ENCODE results near the gene COL19A1.

The COL19A1 gene

DNA sequence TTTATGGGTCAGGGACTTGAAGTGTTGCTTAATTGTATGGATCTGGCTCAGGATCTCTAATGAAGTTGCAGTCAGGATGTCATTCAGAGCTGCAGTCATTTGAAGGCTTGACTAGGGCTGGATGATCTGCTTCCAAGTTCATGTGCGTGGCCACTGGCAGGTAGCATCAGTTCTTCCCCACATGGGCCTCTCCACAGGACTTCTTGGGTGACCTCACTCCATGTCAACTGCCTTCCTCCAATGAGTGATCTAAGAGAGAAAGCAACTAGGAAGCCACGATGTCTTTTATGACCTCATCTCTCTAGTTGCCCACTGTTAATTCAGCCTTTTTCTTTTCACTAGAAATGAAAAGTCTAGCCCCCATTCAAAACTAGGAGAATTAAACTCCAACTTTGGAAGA is 332.4 kb downstream of the COL19A1 start:
- H3K79me2 ChIP-seq (ENCODE audit: insufficient read depth, low read length): no peaks in the 10 kb centered on the region
- TF ChIP-seq, protein P1, sequence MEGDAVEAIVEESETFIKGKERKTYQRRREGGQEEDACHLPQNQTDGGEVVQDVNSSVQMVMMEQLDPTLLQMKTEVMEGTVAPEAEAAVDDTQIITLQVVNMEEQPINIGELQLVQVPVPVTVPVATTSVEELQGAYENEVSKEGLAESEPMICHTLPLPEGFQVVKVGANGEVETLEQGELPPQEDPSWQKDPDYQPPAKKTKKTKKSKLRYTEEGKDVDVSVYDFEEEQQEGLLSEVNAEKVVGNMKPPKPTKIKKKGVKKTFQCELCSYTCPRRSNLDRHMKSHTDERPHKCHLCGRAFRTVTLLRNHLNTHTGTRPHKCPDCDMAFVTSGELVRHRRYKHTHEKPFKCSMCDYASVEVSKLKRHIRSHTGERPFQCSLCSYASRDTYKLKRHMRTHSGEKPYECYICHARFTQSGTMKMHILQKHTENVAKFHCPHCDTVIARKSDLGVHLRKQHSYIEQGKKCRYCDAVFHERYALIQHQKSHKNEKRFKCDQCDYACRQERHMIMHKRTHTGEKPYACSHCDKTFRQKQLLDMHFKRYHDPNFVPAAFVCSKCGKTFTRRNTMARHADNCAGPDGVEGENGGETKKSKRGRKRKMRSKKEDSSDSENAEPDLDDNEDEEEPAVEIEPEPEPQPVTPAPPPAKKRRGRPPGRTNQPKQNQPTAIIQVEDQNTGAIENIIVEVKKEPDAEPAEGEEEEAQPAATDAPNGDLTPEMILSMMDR (IDR thresholded peaks at IDR 0.05; ENCODE audit: insufficient read depth, low read length, poor library complexity, severe bottlenecking): no peak
- no peak for TF ChIP-seq EZH2phosphoT487 (conservative IDR thresholded peaks at IDR 0.05; ENCODE audit: low read length)
- no peak overlapping the region for H3K4me3 ChIP-seq (ENCODE audit: insufficient read depth, low read length, poor library complexity, severe bottlenecking)
- H3F3A ChIP-seq (ENCODE audit: insufficient read depth): no peaks in the 10 kb centered on the region
- no peak overlapping the region for H3K27ac ChIP-seq (ENCODE audit: low read depth, low read length)
- H3K36me3 ChIP-seq (ENCODE audit: low read length): no peaks in the 10 kb centered on the region
- H3K4me2 ChIP-seq (ENCODE audit: low read depth, low read length, poor library complexity, severe bottlenecking): no peak overlapping the region
- H2AFZ ChIP-seq (ENCODE audit: low read depth, low read length, severe bottlenecking): no peak overlapping the region
- H3K27me3 ChIP-seq (ENCODE audit: low read length): no peaks in the 10 kb centered on the region
- no peaks in the 10 kb centered on the region for H3K9me2 ChIP-seq (replicated peaks; ENCODE audit: insufficient read depth, low read length)
- no peak overlapping the region for H3K9ac ChIP-seq (ENCODE audit: low read length)
- no peaks in the 10 kb centered on the region for H4K20me1 ChIP-seq (ENCODE audit: low read depth, low read length)
- H3K9me3 ChIP-seq (ENCODE audit: insufficient read depth, low read length): no peaks in the 10 kb centered on the region

DNA sequence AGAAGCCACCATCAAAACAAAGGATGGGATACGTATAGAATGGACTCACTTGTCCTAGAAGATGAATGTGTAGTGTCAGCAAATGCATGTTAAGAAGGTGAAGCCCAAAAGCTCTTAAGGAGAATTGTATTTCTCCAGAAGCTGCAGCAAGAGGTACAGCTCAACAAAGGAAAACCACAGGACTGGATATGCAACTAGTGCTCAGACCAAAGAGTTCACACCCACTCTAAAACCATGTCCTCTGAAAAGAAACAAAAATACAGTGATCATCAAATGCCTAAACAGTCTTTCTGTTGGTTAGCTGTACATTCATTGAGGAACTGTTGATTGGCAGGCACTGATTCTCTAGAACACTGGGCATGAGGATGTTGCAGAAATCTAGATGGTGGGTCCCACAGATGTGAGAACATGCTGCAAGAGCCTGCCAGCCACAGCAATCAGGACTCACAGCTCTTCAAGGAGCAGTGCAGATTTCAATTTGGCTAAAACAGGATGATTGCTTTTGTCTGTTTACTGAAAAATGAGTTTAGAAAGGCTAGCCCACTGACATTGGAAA is 342.0 kb downstream of the COL19A1 start:
- H3K4me2 ChIP-seq (ENCODE audit: low read depth, low read length, poor library complexity, severe bottlenecking): no peak overlapping the region
- no peaks in the 10 kb centered on the region for H4K20me1 ChIP-seq (ENCODE audit: low read depth, low read length)
- H3K79me2 ChIP-seq (ENCODE audit: insufficient read depth, low read length): no peaks in the 10 kb centered on the region
- H3K4me3 ChIP-seq (ENCODE audit: insufficient read depth, low read length, poor library complexity, severe bottlenecking): no peak overlapping the region
- H3K27me3 ChIP-seq (ENCODE audit: low read length): no peaks in the 10 kb centered on the region
- TF ChIP-seq, protein P1 (IDR thresholded peaks at IDR 0.05; ENCODE audit: insufficient read depth, low read length, poor library complexity, severe bottlenecking): no peak
- TF ChIP-seq EZH2phosphoT487 (conservative IDR thresholded peaks at IDR 0.05; ENCODE audit: low read length): no peak
- H3K9me3 ChIP-seq (ENCODE audit: insufficient read depth, low read length): no peaks in the 10 kb centered on the region
- no peaks in the 10 kb centered on the region for H3F3A ChIP-seq (ENCODE audit: insufficient read depth)
- no peaks in the 10 kb centered on the region for H3K36me3 ChIP-seq (ENCODE audit: low read length)
- H2AFZ ChIP-seq (ENCODE audit: low read depth, low read length, severe bottlenecking): no peak overlapping the region
- H3K9me2 ChIP-seq (replicated peaks; ENCODE audit: insufficient read depth, low read length): no peaks in the 10 kb centered on the region
- H3K27ac ChIP-seq (ENCODE audit: low read depth, low read length): no peak overlapping the region
- H3K9ac ChIP-seq (ENCODE audit: low read length): no peak overlapping the region

DNA sequence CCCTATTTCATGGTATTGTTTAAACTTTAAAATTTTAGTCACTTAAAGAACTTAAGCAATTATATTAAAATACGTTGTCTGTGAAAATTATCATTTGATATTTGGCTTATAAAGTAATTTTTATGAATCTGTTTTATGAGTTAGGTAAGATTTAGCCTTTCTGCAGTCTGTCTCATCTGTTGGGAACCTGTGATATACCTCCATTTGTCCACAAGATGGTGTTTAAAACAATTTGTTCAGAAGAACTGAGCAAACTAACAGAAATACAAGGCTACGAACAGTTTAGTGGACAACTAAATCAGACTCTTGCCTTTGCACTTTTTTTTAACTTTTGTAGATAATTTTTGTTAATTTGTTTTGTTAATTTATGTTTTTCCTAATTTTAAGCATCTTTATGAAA is 344.1 kb downstream of the COL19A1 start:
- H3K9me3 ChIP-seq (ENCODE audit: insufficient read depth, low read length): no peaks in the 10 kb centered on the region
- H3K79me2 ChIP-seq (ENCODE audit: insufficient read depth, low read length): no peaks in the 10 kb centered on the region
- H3K36me3 ChIP-seq (ENCODE audit: low read length): no peaks in the 10 kb centered on the region
- no peak overlapping the region for H2AFZ ChIP-seq (ENCODE audit: low read depth, low read length, severe bottlenecking)
- no peak overlapping the region for H3K4me2 ChIP-seq (ENCODE audit: low read depth, low read length, poor library complexity, severe bottlenecking)
- no peaks in the 10 kb centered on the region for H3F3A ChIP-seq (ENCODE audit: insufficient read depth)
- no peaks in the 10 kb centered on the region for H3K27me3 ChIP-seq (ENCODE audit: low read length)
- H3K9ac ChIP-seq (ENCODE audit: low read length): no peak overlapping the region
- no peaks in the 10 kb centered on the region for H4K20me1 ChIP-seq (ENCODE audit: low read depth, low read length)
- H3K27ac ChIP-seq (ENCODE audit: low read depth, low read length): no peak overlapping the region
- TF ChIP-seq EZH2phosphoT487 (conservative IDR thresholded peaks at IDR 0.05; ENCODE audit: low read length): no peak
- TF ChIP-seq, protein P1 (IDR thresholded peaks at IDR 0.05; ENCODE audit: insufficient read depth, low read length, poor library complexity, severe bottlenecking): no peak
- H3K4me3 ChIP-seq (ENCODE audit: insufficient read depth, low read length, poor library complexity, severe bottlenecking): no peak overlapping the region
- H3K9me2 ChIP-seq (replicated peaks; ENCODE audit: insufficient read depth, low read length): no peaks in the 10 kb centered on the region

All from SU-DHL-6 (cell line).